Fibroblast of mammary gland (primary cell): ENCODE measurements around the gene PXMP2.

Experiments used
- DNase-seq: peaks from one replicate; pipeline ENCODE4 v3.0.0-alpha.2; 2010; ENCODE audit warnings: low read depth
- H3K4me3 ChIP-seq: 2 replicates; pipeline ENCODE4 v1.5.1; 2011; ENCODE audit warnings: low read depth, mild to moderate bottlenecking, low read length, moderate library complexity; ENCODE audit not compliant: control insufficient read depth
- CTCF ChIP-seq: conservative IDR thresholded peaks from 2 replicates; pipeline ENCODE4 v1.5.1; 2011; ENCODE audit warnings: low read depth, low read length, inconsistent platforms; ENCODE audit not compliant: control insufficient read depth, insufficient read depth

The PXMP2 gene

GRCh38 chr12:132710043-132710404 is 22.6 kb downstream of the PXMP2 start:
- no peak for TF ChIP-seq CTCF
- H3K4me3 ChIP-seq: peak overlapping the region; percentile 68
- DNase-seq: no peak

- DNase-seq: peak; percentile 59
- H3K4me3 ChIP-seq: peak within 1 kb of the TSS; percentile 72
- no peak for TF ChIP-seq CTCF
These were observed 23.2 kb downstream of the PXMP2 start, which contains the start of gene PGAM5 for GRCh38 chr12:132710405-132711079. Gene PGAM5, plus strand, starts transcription at chr12:132710842. Its CDS starts 35 bp downstream, at chr12:132710877.

DNA sequence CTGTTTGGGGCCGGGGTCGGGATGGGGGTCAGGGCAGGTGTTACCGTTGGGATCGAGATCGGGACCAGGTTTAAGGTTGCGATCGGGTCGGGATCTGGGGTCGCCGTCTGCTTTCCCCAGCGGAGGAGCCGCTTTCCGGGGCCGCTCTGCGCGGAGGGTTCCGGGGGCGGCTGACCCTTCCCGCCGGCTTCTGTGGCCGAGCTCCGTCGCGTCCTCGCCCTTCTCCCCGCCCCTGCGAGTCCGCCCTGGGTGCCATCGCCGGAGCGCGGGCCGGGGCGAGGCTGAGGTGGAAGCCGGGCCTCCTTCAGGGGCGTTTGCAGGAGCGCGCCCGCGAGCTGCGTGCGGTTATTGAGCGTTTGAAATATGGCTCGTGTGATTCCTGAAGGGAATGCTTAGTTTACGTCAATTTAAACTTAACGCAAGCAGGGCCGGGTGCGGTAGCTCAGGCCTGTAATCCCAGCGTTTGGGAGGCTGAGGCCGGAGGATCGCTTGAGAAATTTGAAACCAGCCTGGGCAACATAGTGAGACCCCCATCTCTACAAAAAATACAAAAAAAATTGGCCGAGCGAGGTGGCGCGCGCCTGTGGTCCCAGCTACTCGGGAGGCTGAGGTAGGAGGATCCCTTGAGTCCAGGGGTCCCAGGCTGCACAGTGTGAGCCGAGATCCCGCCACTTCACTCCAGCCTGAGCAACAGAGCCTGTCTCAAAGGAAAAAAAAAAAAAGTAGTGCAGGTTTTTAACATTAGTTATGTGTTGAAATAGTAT is 23.9 kb downstream of the PXMP2 start:
- DNase-seq: no peak
- no peak for TF ChIP-seq CTCF

GRCh38 chr12:132713123-132713522 is 25.7 kb downstream of the PXMP2 start:
- no peak for DNase-seq
- H3K4me3 ChIP-seq: no peak overlapping the region
- no peak for TF ChIP-seq CTCF

More for the DNA sequence above, 23.9 kb downstream of the PXMP2 start:
- peak overlapping the region; percentile 72 for H3K4me3 ChIP-seq

DNA sequence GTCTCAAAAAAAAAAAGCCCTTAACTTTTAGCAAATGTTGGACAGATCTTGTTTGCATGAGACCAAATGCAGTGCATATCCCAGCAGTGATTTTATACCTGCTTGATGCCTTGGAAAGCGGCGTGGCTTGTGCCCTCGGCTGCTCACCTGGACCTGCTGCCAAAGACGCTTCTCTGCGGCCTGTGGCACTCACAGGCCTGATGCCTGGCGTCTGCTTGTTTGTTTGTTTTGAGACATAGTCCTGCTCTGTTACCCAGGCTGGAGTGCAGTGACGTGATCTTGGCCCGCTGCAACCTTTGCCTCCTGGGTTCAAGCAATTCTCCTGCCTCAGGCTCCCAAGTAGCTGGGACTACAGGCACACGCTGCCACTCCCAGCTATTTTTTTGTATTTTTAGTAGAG is 28.5 kb downstream of the PXMP2 start:
- no peak for DNase-seq
- no peak overlapping the region for H3K4me3 ChIP-seq
- no peak for TF ChIP-seq CTCF

- DNase-seq: no peak
- TF ChIP-seq CTCF: no peak
- H3K4me3 ChIP-seq: no peak overlapping the region
These were observed 29.0 kb downstream of the PXMP2 start for GRCh38 chr12:132716356-132716755.

DNA sequence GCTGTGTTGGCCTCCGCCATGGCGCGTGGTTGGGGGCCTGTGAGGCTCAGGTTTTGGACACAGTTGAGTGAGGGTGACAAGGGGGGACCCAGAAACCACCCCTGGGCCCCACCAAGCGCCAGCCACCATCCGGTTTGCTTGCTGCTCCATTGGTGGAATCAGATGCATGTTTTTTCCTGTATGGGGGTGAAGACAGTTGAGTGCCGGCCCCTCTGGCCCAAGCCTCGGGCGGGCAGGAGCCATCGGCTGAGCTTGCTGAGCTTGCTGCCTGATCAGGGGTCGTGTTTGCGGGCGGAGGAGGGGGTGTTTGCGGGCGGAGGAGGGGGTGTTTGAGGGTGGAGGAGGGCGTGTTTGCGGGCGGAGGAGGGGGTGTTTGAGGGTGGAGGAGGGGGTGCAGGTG is 29.6 kb downstream of the PXMP2 start:
- DNase-seq: no peak
- no peak for TF ChIP-seq CTCF
- H3K4me3 ChIP-seq: no peak overlapping the region
